Astrocyte of the hippocampus (primary cell): ENCODE measurements around the gene KRTAP3-1.

Experiments used
- DNase-seq: peaks from one replicate; pipeline ENCODE4 v3.0.0; 2011; ENCODE audit warnings: low read depth, low spot score

KRTAP3-1 gene

DNA sequence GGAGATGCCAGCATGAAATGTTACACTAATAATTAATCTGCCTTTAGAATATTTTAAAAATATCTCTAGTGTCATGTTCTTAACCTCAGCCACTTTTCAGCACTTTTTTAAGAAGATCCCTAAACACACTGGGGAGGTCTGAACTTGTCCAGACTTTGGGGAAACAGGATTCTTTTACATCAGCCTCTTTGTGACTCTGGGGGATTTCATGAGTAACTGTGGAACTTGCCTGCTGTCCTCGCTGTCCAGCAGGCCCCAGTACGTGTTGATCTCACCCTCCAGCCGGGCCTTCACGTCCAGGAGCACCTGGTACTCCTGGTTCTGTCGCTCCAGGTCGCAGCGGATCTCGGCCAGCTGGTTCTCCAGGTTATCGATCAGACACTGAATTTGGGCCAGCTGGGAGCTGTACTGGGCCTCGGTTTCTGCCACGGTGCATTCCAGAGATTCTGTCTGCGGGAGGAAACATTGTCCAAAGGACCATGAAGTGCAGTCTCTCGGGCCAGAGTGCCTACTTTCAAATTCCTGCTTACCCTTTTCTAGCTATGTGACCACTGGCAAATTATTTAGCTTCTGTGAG is 30.3 kb downstream of the KRTAP3-1 start:
- DNase-seq = no peak

DNA sequence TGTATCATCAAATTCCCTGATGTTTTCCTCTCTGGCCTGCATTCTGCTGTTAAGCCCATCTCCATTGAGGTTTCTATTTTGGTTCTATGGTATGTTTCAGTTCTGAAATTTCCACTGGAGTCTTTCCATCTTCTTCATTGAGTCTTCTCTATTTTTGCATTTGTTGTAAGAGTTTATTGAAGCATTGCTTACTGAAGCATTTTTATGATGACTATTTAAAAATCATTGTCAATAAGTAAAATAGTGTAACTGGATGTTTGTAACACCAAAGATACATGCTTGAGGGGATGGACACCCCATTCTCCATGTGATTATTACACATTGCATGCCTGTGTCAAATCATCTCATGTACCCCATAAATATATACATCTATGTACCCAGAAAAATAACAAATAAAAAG is 33.4 kb downstream of the KRTAP3-1 start:
- no peak for DNase-seq

DNA sequence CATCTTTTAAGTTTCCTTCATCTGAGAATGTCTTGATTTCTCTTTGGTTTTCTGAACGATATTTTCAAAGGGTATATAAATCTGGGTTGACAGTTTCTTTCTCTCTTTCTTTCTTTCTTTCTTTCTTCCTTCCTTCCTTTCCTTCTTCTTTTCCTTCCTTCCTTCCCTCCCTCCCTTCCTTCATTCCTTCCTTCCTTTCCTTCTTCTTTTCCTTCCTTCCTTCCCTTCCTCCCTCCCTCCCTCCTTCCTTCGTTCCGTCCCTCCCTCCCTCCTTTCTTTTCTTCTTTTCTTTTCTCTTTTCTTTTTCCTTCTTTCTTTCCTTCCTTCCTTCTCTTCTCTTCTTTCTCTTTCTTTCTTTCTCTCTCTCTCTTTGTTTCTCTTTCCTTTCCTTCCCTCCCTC is 34.6 kb downstream of the KRTAP3-1 start:
- no peak for DNase-seq

GRCh38 chr17:40967582-40967981 is 41.3 kb downstream of the KRTAP3-1 start:
- DNase-seq = no peak

GRCh38 chr17:40966848-40967247 is 42.1 kb downstream of the KRTAP3-1 start, which contains the start of gene KRT39:
Gene KRT39, minus strand, starts transcription at chr17:40966948. Its CDS starts 92 bp downstream, at chr17:40966856.
- no peak for DNase-seq

GRCh38 chr17:40963838-40964237 is 45.1 kb downstream of the KRTAP3-1 start:
- no peak for DNase-seq

DNA sequence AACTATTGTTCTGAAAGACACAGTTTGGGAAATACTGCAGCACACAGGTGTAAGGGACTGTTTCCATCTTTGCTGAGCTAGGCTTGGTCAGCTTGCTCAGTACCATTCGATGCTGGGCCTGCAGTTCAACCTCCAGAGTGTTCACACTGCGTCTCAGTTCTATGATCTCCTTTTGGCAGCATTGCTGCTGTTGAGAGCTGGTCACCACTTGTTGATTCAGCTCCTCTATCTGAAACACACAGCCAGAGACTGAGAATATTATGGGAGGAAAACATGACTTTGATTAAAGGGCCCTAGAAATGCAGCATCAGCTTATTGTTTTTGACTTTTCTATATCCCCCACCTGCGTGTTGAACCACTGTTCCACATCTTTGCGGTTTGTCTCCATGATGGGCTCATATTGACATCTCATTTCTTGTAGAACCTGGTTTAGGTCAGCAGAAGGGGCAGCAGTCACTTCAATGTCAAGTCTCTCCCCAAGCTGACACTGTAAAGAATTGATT is 46.8 kb downstream of the KRTAP3-1 start:
- no peak for DNase-seq

DNA sequence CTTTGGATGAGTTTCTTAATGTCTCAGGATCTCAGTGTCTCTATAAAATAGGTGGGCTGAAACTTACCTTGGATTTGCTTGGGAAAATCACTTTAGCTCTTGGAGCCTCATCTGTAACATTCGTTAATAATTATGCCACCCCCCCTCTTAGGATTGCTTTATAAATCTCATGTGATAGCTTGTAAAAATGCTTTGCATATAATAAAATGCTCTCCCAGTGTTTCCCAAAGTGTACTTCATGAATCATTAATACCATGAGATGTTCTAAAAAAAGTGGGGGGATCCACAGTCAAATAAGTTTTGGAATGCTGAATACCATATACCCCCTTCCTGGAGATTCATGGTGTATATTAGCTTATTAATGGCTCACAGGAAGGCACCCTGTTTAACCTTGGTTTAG is 47.3 kb downstream of the KRTAP3-1 start:
- no peak for DNase-seq

DNA sequence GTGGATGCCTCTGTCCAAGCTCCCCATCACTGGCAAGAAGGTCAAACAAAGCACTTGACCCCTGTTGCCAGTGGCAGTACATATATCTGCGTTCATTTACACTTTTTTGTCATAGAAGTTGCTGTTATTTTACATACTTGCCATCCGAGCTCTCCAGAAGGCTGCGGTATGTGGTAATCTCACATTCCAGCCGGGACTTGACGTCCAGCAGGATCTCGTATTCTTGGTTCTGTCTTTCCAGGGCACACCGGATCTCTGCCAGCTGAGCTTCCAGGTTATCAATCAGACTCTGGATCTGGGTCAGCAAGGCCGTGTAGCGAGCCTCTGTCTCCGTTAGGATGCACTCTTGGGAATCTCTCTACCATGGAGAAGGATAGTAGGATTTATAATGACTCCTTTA is 48.8 kb downstream of the KRTAP3-1 start:
- DNase-seq = no peak
